HEK293 (cell line): ENCODE data around the gene PSORS1C1.

ENCODE experiments used
- ZNF132 ChIP-seq: fragments of 450-650 bp; formaldehyde crosslinking; IDR thresholded peaks from 2 replicates; pipeline ENCODE4 v1.5.1; 2017; ENCODE audit warnings: missing biosample characterization, missing genetic modification characterization, borderline replicate concordance
- ZNF274 ChIP-seq, 2 experiments: fragments of 200-500 bp in 1 of 2; fragments of 450-650 bp in 1 of 2; sonication (Bioruptor generic) in 1 of 2; formaldehyde crosslinking in 1 of 2; IDR thresholded peaks; 2 replicates each; pipeline versions ENCODE4 v1.5.1 to v1.6.1; 2014 to 2016; ENCODE audit warnings: borderline replicate concordance in 1 of 2, inconsistent platforms in 1 of 2, low read length in 1 of 2, missing biosample characterization in 1 of 2, missing genetic modification characterization in 1 of 2
- ZNF324 ChIP-seq: fragments of 450-650 bp; formaldehyde crosslinking; IDR thresholded peaks from 2 replicates; pipeline ENCODE4 v1.5.1; 2016; ENCODE audit warnings: missing biosample characterization, missing genetic modification characterization

- TF ChIP-seq ZNF132 (tag by site-specific recombination), result no peak
- no peak for TF ChIP-seq ZNF274 (IDR thresholded peaks at IDR 0.05; ENCODE audit: low read length)
- TF ChIP-seq ZNF274 (tag by site-specific recombination; IDR thresholded peaks at IDR 0.05; ENCODE audit: borderline replicate concordance), result no peak
- TF ChIP-seq ZNF324 (tag by site-specific recombination), result no peak
Observed at GRCh38 chr6:31171931-31172905, 57.6 kb downstream of the PSORS1C1 start.
